GM15510 (cell line): Measurements from ENCODE around the gene ACBD6.

Source experiments
- POLR2A ChIP-seq: IDR thresholded peaks from 3 replicates; pipeline ENCODE4 v1.6.1; 2011; ENCODE audit warnings: borderline replicate concordance; ENCODE audit not compliant: insufficient read length; ENCODE audit errors: extremely low read depth

The ACBD6 gene

GRCh38 chr1:180502361-180503279 lies at the start of gene ACBD6:
ACBD6 (minus strand) TSS chr1:180502577; CDS start chr1:180502266, 311 bp downstream.
- TF ChIP-seq POLR2A = peak; percentile 60

GRCh38 chr1:180551997-180552396 lies 49.6 kb upstream of the ACBD6 start:
- no peak for TF ChIP-seq POLR2A

GRCh38 chr1:180550241-180550640 lies 47.9 kb upstream of the ACBD6 start:
- no peak for TF ChIP-seq POLR2A

- TF ChIP-seq POLR2A = no peak
Observed at GRCh38 chr1:180548686-180549317, 46.4 kb upstream of the ACBD6 start.

GRCh38 chr1:180545991-180546390 lies 43.6 kb upstream of the ACBD6 start:
- TF ChIP-seq POLR2A = no peak

- TF ChIP-seq POLR2A = no peak
Observed at GRCh38 chr1:180544050-180544449, 41.7 kb upstream of the ACBD6 start.

- TF ChIP-seq POLR2A = no peak
Observed at GRCh38 chr1:180542838-180543145, 40.4 kb upstream of the ACBD6 start.

GRCh38 chr1:180542113-180542837 lies 39.9 kb upstream of the ACBD6 start:
- TF ChIP-seq POLR2A = no peak

- TF ChIP-seq POLR2A = no peak
Observed at GRCh38 chr1:180540697-180541594, 38.6 kb upstream of the ACBD6 start.

- TF ChIP-seq POLR2A = no peak
Observed at GRCh38 chr1:180539136-180539535, 36.8 kb upstream of the ACBD6 start.

GRCh38 chr1:180536821-180537372 lies 34.5 kb upstream of the ACBD6 start:
- no peak for TF ChIP-seq POLR2A

- TF ChIP-seq POLR2A = no peak
Observed at GRCh38 chr1:180535418-180535999, 33.1 kb upstream of the ACBD6 start.

- TF ChIP-seq POLR2A = no peak
Observed at GRCh38 chr1:180534214-180534613, 31.8 kb upstream of the ACBD6 start.
